OCI-LY3 (cell line): ENCODE data around the gene GRIN2A.

ENCODE experiments used
- CTCF ChIP-seq: fragments of 200-600, 300-600 bp; sonication (generic); IDR thresholded peaks from 2 replicates; pipeline ENCODE4 v1.5.1; 2014; ENCODE audit warnings: antibody characterized with exemption, low read length, low read depth
- EZH2phosphoT487 ChIP-seq: fragments of 200-600 bp; shearing (Covaris generic); IDR thresholded peaks from 2 replicates; pipeline ENCODE4 v1.6.1; 2018; ENCODE audit warnings: antibody characterized with exemption, mixed run types, low read depth

DNA sequence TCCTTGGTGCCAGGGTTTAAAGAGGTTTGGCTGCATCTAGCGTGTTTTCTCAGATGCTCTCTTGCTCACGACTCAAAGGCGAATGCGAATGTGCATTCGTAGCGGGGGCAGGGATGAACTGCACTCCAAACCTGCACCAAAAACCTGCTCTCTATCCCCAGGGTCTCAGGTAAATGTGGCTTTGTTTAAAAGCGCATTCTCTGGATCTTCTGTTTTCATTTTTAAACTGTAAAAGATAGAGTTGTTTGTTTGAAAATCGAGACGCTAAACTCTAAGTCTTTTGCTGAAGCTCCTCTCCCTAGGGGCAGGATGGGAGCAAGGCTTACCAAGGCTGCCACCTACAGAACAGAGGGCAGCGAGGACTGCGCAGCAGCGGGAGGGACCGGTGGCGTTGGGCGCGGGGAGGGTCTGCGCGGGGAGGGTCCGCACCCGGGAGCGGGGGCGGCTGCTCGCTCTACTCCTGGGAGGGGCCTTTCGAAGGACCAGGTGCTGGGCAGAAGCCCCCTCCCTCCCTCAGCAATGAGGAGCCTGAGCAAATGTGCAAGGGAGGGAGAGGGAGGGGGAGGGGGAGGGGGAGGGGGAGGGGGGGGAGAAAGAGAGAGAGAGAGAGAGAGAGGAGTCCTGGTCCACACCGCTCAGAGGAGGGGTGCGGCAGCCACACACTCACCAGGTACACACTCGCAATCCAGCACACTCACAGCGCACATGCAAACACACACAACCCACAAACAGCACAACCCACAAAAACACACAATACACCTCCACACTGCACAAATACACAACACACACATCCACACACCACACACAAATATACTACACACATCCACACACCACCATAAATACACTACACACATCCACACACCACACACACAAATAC lies 142.8 kb downstream of the GRIN2A start:
- TF ChIP-seq CTCF (0 out of 2 replicates have a peak, but pooled peaks have one; percentile 9), EZH2phosphoT487 (no peak)
